Measurements from ENCODE around the gene SCOC. TPM values are rescaled to one million over a fixed set of nuclear protein-coding genes. Genes with fewer than 3 reads are reported as not detected.

SCOC gene
- total RNA-seq, 1 donor from 2014 or later: 33.9 TPM

GRCh38 chr4:140367738-140368137, 5.7 kb upstream of the SCOC start:
- DNase-seq (ENCODE audit: low spot score): no peak
- no peaks in the 10 kb centered on the region for H3K36me3 Mint-ChIP-seq (ENCODE audit: low read depth, unreplicated experiment)
- no peaks in the 10 kb centered on the region for H3K9me3 Mint-ChIP-seq (ENCODE audit: unreplicated experiment)
- TF ChIP-seq, protein P1, sequence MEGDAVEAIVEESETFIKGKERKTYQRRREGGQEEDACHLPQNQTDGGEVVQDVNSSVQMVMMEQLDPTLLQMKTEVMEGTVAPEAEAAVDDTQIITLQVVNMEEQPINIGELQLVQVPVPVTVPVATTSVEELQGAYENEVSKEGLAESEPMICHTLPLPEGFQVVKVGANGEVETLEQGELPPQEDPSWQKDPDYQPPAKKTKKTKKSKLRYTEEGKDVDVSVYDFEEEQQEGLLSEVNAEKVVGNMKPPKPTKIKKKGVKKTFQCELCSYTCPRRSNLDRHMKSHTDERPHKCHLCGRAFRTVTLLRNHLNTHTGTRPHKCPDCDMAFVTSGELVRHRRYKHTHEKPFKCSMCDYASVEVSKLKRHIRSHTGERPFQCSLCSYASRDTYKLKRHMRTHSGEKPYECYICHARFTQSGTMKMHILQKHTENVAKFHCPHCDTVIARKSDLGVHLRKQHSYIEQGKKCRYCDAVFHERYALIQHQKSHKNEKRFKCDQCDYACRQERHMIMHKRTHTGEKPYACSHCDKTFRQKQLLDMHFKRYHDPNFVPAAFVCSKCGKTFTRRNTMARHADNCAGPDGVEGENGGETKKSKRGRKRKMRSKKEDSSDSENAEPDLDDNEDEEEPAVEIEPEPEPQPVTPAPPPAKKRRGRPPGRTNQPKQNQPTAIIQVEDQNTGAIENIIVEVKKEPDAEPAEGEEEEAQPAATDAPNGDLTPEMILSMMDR (IDR thresholded peaks at IDR 0.05; ENCODE audit: unreplicated experiment): no peak
- H3K4me3 Mint-ChIP-seq (ENCODE audit: unreplicated experiment): no peak overlapping the region
- no peak overlapping the region for H3K27ac Mint-ChIP-seq (ENCODE audit: unreplicated experiment)
- no peaks in the 10 kb centered on the region for H3K27me3 Mint-ChIP-seq (ENCODE audit: unreplicated experiment)
- H3K4me1 Mint-ChIP-seq (ENCODE audit: unreplicated experiment): peaks cover 3% of the 10 kb centered on the region

- Mint-ChIP-seq H3K27me3 (ENCODE audit: unreplicated experiment) (no peaks in the 10 kb centered on the region), H3K27ac (ENCODE audit: unreplicated experiment) (no peak overlapping the region), H3K36me3 (ENCODE audit: low read depth, unreplicated experiment) (no peaks in the 10 kb centered on the region), H3K9me3 (ENCODE audit: unreplicated experiment) (no peaks in the 10 kb centered on the region), H3K4me3 (ENCODE audit: unreplicated experiment) (no peak overlapping the region), H3K4me1 (ENCODE audit: unreplicated experiment) (peaks cover 3% of the 10 kb centered on the region)
- TF ChIP-seq, protein P1 (IDR thresholded peaks at IDR 0.05; ENCODE audit: unreplicated experiment): no peak
- no peak for DNase-seq (ENCODE audit: low spot score)
Measured at GRCh38 chr4:140368686-140369085, 4.8 kb upstream of the SCOC start.

- DNase-seq (ENCODE audit: low spot score): no peak
- no peaks in the 10 kb centered on the region for H3K36me3 Mint-ChIP-seq (ENCODE audit: low read depth, unreplicated experiment)
- H3K4me3 Mint-ChIP-seq (ENCODE audit: unreplicated experiment): no peak overlapping the region
- H3K4me1 Mint-ChIP-seq (ENCODE audit: unreplicated experiment): peaks cover 14% of the 10 kb centered on the region
- no peaks in the 10 kb centered on the region for H3K9me3 Mint-ChIP-seq (ENCODE audit: unreplicated experiment)
- H3K27ac Mint-ChIP-seq (ENCODE audit: unreplicated experiment): no peak overlapping the region
- H3K27me3 Mint-ChIP-seq (ENCODE audit: unreplicated experiment): peaks cover 4% of the 10 kb centered on the region
- TF ChIP-seq, protein P1 (IDR thresholded peaks at IDR 0.05; ENCODE audit: unreplicated experiment): no peak
Measured at GRCh38 chr4:140372751-140373327, 607 bp upstream of the SCOC start.

GRCh38 chr4:140374130-140374477, 658 bp downstream of the SCOC start:
- no peaks in the 10 kb centered on the region for H3K36me3 Mint-ChIP-seq (ENCODE audit: low read depth, unreplicated experiment)
- H3K27me3 Mint-ChIP-seq (ENCODE audit: unreplicated experiment): peaks cover 4% of the 10 kb centered on the region
- TF ChIP-seq, protein P1 (IDR thresholded peaks at IDR 0.05; ENCODE audit: unreplicated experiment): no peak

DNA sequence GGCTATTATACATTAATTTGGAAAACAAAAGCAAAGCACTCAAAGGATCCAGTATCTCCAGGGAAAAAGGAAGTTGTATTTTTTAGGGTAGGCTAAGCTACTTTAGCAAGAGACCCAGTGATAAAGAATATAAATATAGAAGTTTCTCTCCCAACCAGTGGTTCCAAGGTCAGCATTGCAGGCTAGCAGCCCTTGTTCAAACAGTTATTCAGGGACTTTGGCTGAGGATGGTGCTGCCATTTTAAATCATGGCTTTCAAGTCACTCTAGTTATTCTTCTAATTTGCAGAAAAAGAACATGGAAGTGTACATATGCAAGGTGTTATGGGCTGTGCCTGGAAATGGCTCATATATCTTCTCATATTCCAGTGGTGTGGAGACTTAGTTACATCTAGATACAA, 9.3 kb downstream of the SCOC start:
- H3K4me1 Mint-ChIP-seq (ENCODE audit: unreplicated experiment): no peaks in the 10 kb centered on the region

More at GRCh38 chr4:140374130-140374477, 658 bp downstream of the SCOC start:
- Mint-ChIP-seq H3K27ac (ENCODE audit: unreplicated experiment) (peak overlapping the region; percentile 91), H3K4me1 (ENCODE audit: unreplicated experiment) (peaks cover 14% of the 10 kb centered on the region), H3K9me3 (ENCODE audit: unreplicated experiment) (no peaks in the 10 kb centered on the region), H3K4me3 (ENCODE audit: unreplicated experiment) (peak overlapping the region; percentile 96)
- no peak for DNase-seq (ENCODE audit: low spot score)

More for the DNA sequence above, 9.3 kb downstream of the SCOC start:
- Mint-ChIP-seq H3K27me3 (ENCODE audit: unreplicated experiment) (no peaks in the 10 kb centered on the region), H3K27ac (ENCODE audit: unreplicated experiment) (no peak overlapping the region), H3K36me3 (ENCODE audit: low read depth, unreplicated experiment) (no peaks in the 10 kb centered on the region), H3K9me3 (ENCODE audit: unreplicated experiment) (no peaks in the 10 kb centered on the region), H3K4me3 (ENCODE audit: unreplicated experiment) (no peak overlapping the region)
- DNase-seq (ENCODE audit: low spot score): no peak
- TF ChIP-seq, protein P1 (IDR thresholded peaks at IDR 0.05; ENCODE audit: unreplicated experiment): no peak

Measured in endothelial cell (in vitro differentiated cells).